CD14-positive monocyte (primary cell): ENCODE measurements around the gene PPM1B. TPM values are rescaled to one million over a fixed set of nuclear protein-coding genes. Genes with fewer than 3 reads are reported as not detected.

ENCODE experiments used
- DNase-seq, 3 donors: peaks; one replicate each; pipeline ENCODE4 v3.0.0-alpha.2; 2011 to 2022
- H2AFZ ChIP-seq: 2 replicates; pipeline ENCODE4 v1.6.0; 2012; ENCODE audit warnings: mild to moderate bottlenecking, low read depth, low read length, inconsistent platforms; ENCODE audit not compliant: insufficient read depth, poor library complexity, severe bottlenecking
- H3K27ac ChIP-seq, 2 donors: 1 replicate in 1 of 2; 2 replicates in 1 of 2; pipeline ENCODE4 v1.5.1; 2012 to 2013; ENCODE audit warnings: low read length in 2 of 2, control low read depth in 1 of 2, inconsistent platforms in 1 of 2, low read depth in 1 of 2, mild to moderate bottlenecking in 1 of 2
- H3K27me3 ChIP-seq, 2 donors: one replicate each; pipeline versions ENCODE4 v1.6.0 to v1.6.1; 2011 to 2013; ENCODE audit warnings: low read length in 2 of 2; ENCODE audit not compliant: control insufficient read depth in 2 of 2, insufficient read depth in 2 of 2
- H3K36me3 ChIP-seq, 2 donors: replicated peaks in 1 of 2; 1 replicate in 1 of 2; 2 replicates in 1 of 2; pipeline versions ENCODE4 v1.5.1 to v1.6.1; 2012 to 2013; ENCODE audit warnings: low read length in 2 of 2, control low read depth in 1 of 2, inconsistent platforms in 1 of 2, mild to moderate bottlenecking in 1 of 2; ENCODE audit not compliant: insufficient read depth in 2 of 2, control insufficient read depth in 1 of 2
- H3K4me1 ChIP-seq, 2 donors: 1 replicate in 1 of 2; 2 replicates in 1 of 2; pipeline versions ENCODE4 v1.5.1 to v1.6.1; 2012 to 2013; ENCODE audit warnings: low read length in 2 of 2, control low read depth in 1 of 2, inconsistent platforms in 1 of 2, mild to moderate bottlenecking in 1 of 2, moderate library complexity in 1 of 2; ENCODE audit not compliant: insufficient read depth in 2 of 2, control insufficient read depth in 1 of 2
- H3K4me2 ChIP-seq: replicated peaks from 2 replicates; pipeline ENCODE3; 2012; ENCODE audit warnings: low read length, moderate library complexity, mild to moderate bottlenecking; ENCODE audit not compliant: poor library complexity, severe bottlenecking; ENCODE audit errors: extremely low read depth
- H3K4me3 ChIP-seq, 3 experiments: fragments of 200-600 bp in 1 of 3; sonication (generic) in 1 of 3; replicated peaks in 1 of 3; 1 replicate in 2 of 3; 2 replicates in 1 of 3; pipeline ENCODE4 v1.5.1; 2011 to 2013; ENCODE audit warnings: low read length in 3 of 3, mild to moderate bottlenecking in 3 of 3, control low read depth in 2 of 3, low read depth in 2 of 3, inconsistent platforms in 1 of 3, moderate library complexity in 1 of 3
- H3K79me2 ChIP-seq: 2 replicates; pipeline ENCODE4 v1.6.0; 2012; ENCODE audit warnings: mild to moderate bottlenecking, control low read depth, inconsistent platforms, low read length, moderate library complexity; ENCODE audit not compliant: insufficient read depth
- H3K9ac ChIP-seq: 2 replicates; pipeline ENCODE4 v1.6.0; 2017; ENCODE audit warnings: low read length, mild to moderate bottlenecking; ENCODE audit not compliant: insufficient read depth, poor library complexity, severe bottlenecking
- H3K9me3 ChIP-seq, 2 donors: replicated peaks in 1 of 2; 1 replicate in 1 of 2; 2 replicates in 1 of 2; pipeline versions ENCODE4 v1.5.1 to v1.6.1; 2012 to 2013; ENCODE audit warnings: low read length in 2 of 2, control low read depth in 1 of 2; ENCODE audit not compliant: control insufficient read depth in 1 of 2, insufficient read depth in 1 of 2
- H4K20me1 ChIP-seq: 2 replicates; pipeline ENCODE4 v1.6.0; 2012; ENCODE audit warnings: mild to moderate bottlenecking, low read length, control low read depth, moderate library complexity; ENCODE audit not compliant: insufficient read depth
- H3K27ac Mint-ChIP-seq, 7 donors: one replicate each; pipeline ENCODE4 v1.8.0; 2020; ENCODE audit warnings: mild to moderate bottlenecking in 7 of 7, mixed read lengths in 7 of 7, moderate library complexity in 6 of 7, inconsistent platforms in 2 of 7
- H3K27me3 Mint-ChIP-seq, 3 donors: one replicate each; pipeline ENCODE4 v1.8.0; 2021 to 2022; ENCODE audit warnings: low read depth in 3 of 3, mild to moderate bottlenecking in 3 of 3, mixed read lengths in 3 of 3, moderate library complexity in 3 of 3, inconsistent platforms in 1 of 3
- H3K36me3 Mint-ChIP-seq, 2 donors: one replicate each; pipeline ENCODE4 v1.8.0; 2020; ENCODE audit warnings: mixed read lengths in 2 of 2, inconsistent platforms in 1 of 2, mild to moderate bottlenecking in 1 of 2
- H3K4me1 Mint-ChIP-seq: one replicate; pipeline ENCODE4 v1.8.0; 2020; ENCODE audit warnings: mild to moderate bottlenecking, mixed read lengths
- H3K4me3 Mint-ChIP-seq, 2 donors: one replicate each; pipeline ENCODE4 v1.8.0; 2020; ENCODE audit warnings: mild to moderate bottlenecking in 2 of 2, mixed read lengths in 2 of 2, moderate library complexity in 1 of 2
- H3K9me3 Mint-ChIP-seq, 7 donors: one replicate each; pipeline ENCODE4 v1.8.0; 2020 to 2022; ENCODE audit warnings: mixed read lengths in 7 of 7, mild to moderate bottlenecking in 6 of 7, moderate library complexity in 6 of 7, inconsistent platforms in 2 of 7
- CTCF ChIP-seq: fragments of 200-600 bp; IDR thresholded peaks from one replicate; pipeline ENCODE4 v1.8.0; 2022; ENCODE audit warnings: antibody characterized with exemption, mild to moderate bottlenecking
- WGBS: methylation state at CpG from one replicate; pipeline ENCODE4 v1.1.5; 2013; ENCODE audit warnings: missing lambda C conversion rate; ENCODE audit not compliant: insufficient coverage; 5-methylcytosine and 5-hydroxymethylcytosine counted together
- intact Hi-C, 2 donors: fragments of 100-400 bp; cut with micrococcal nuclease; formaldehyde crosslinking; loops; one replicate each; pipeline versions ENCODE4 v1.15.0 to v1.15.1; 2023
- polyA plus RNA-seq, 3 donors: library from polyadenylated mRNA; depleted of rRNA in 1 of 3; unstranded in 2 of 3; stranded (reverse) in 1 of 3; fragments of 300-500 nt in 2 of 3; fragments of >200 nt in 1 of 3; fragmentation: Illumina TruSeq in 2 of 3; gene quantifications; 1 replicate in 2 of 3; 2 replicates in 1 of 3; pipeline ENCODE4 v1.2.3, GENCODE V29; 2012 to 2021

PPM1B gene
- polyA plus RNA-seq, 3 donors, result 17.7 to 34.6 (median 24.9) TPM

GRCh38 chr2:44137048-44137447 lies 31.6 kb upstream of the PPM1B start:
- H3K27ac Mint-ChIP-seq, result no peak overlapping the region
- Histone ChIP-seq H3K79me2 (no peaks in the 10 kb centered on the region), H2AFZ (no peak overlapping the region), H3K9me3 (no peaks in the 10 kb centered on the region), H3K4me3 (no peak overlapping the region), H3K36me3 (no peaks in the 10 kb centered on the region), H3K4me1 (peaks cover 0 to 10% of the 10 kb centered on the region in 2 donors), H3K9ac (no peak overlapping the region), H3K27ac (no peak overlapping the region), H3K4me2 (no peak overlapping the region), H4K20me1 (no peaks in the 10 kb centered on the region), H3K27me3 (no peaks in the 10 kb centered on the region)
- peaks cover 0 to 5% (median 3%) of the 10 kb centered on the region in 3 donors for H3K27me3 Mint-ChIP-seq
- DNase-seq, result no peak
- H3K4me3 Mint-ChIP-seq, result no peak overlapping the region
- no CpG with 5 or more reads among the region's 4 CpGs for WGBS
- no peaks in the 10 kb centered on the region for H3K36me3 Mint-ChIP-seq
- intact Hi-C loops, result no loop called here
- peaks cover 0 to 2% (median 0%) of the 10 kb centered on the region in 7 donors for H3K9me3 Mint-ChIP-seq
- no peak for TF ChIP-seq CTCF
- peaks cover 12% of the 10 kb centered on the region for H3K4me1 Mint-ChIP-seq

GRCh38 chr2:44137872-44138551 lies 30.7 kb upstream of the PPM1B start:
- H3K27me3 Mint-ChIP-seq, result peaks cover 0 to 5% (median 3%) of the 10 kb centered on the region in 3 donors
- peak; percentile 12 to 17 (median 12) for DNase-seq
- peaks cover 0 to 10% of the 10 kb centered on the region in 2 donors for H3K4me1 ChIP-seq
- peaks cover 0 to 2% (median 0%) of the 10 kb centered on the region in 7 donors for H3K9me3 Mint-ChIP-seq
- H4K20me1 ChIP-seq, result no peaks in the 10 kb centered on the region
- no peak overlapping the region for H3K27ac ChIP-seq
- no peaks in the 10 kb centered on the region for H3K79me2 ChIP-seq
- TF ChIP-seq CTCF, result no peak
- no peaks in the 10 kb centered on the region for H3K36me3 ChIP-seq
- no peak overlapping the region for H2AFZ ChIP-seq
- WGBS, result 83% methylated on average over 1 of the region's 4 CpGs
- no peak overlapping the region for H3K4me3 Mint-ChIP-seq
- H3K9me3 ChIP-seq, result no peaks in the 10 kb centered on the region
- H3K4me1 Mint-ChIP-seq, result peaks cover 12% of the 10 kb centered on the region
- no peak overlapping the region for H3K4me2 ChIP-seq
- H3K27ac Mint-ChIP-seq, result peak overlapping the region in 2 of 7 donors; percentile 52 to 75
- intact Hi-C loops, result no loop called here
- H3K36me3 Mint-ChIP-seq, result no peaks in the 10 kb centered on the region
- no peak overlapping the region for H3K9ac ChIP-seq
- H3K4me3 ChIP-seq, result no peak overlapping the region
- no peaks in the 10 kb centered on the region for H3K27me3 ChIP-seq
